NCI-H2196 treated with DMSO at 0.1 percent for 48 hours (cell line): ENCODE measurements around the gene COL7A1.

Source experiments
- DNase-seq: peaks from one replicate; lab custom pipeline; 2025; ENCODE audit not compliant: unreplicated experiment; lab: John Stamatoyannopoulos, UW

Gene COL7A1

DNA sequence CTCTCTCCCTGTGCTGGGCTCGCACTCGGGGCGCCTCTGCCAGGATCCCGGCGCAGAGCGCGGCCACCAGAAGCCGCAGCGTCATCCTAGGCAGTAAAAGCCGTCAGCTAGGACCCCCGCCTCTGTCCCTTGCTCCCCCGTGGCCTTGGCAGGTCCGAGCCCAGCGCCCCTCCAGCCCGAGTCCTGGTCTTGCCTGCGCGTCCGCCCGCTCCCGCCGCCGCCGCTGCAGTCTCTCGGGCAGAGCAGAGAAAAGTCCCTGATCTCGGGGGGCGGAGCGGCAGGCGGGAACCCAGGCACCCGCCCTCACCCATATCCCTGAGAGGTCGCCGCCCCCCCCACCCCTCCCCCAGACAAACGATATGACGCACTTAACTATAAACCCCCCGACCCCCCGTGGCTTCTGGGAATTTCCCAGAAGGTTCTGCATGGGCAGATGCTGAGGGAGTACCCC, at the start of gene COL7A1:
Gene COL7A1 (minus strand): TSS at position 255 of the 451 bp plus-strand sequence. CDS start 170 bp downstream, at position 85.
- no peak for DNase-seq

DNA sequence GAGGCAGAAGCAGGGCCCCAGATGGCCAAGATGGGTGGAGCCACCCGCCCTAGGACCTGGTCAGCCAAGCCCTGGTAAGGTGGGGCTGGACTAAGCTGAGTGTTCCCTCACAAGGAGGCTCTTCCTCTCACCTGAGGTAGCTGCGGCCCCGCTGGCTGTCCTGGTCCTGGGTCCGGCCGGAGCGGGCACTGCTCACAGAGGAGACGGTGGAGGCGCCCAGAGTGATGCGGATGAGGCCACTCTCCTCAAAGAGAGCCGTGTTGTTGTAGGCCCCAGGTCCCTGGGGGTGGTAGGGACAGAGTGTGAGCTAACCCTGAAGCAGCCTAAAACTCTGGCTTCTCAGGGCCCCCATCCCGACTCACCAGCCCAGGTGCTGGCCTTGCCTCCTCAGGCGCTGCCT, 47.5 kb upstream of the COL7A1 start:
- no peak for DNase-seq

DNA sequence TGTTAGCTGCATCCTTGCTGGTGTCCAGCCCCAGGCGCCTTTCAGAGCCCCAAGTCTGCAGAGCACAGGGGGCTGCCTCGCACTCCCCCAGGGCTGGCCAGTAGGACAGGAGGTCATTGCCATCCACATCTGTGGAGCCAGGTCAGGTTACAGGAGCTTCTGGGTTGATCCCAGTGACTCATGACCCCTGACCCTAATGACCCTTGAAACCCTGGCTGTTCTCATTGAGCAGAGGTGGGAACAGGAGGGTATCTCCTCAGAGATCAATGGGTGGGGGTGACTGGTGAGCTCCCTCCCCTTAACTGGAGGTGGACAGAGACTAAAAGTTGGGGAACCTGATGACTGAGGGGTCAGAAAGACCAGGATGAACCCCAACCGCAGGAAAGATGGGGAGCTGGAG, 46.3 kb upstream of the COL7A1 start:
- no peak for DNase-seq

DNA sequence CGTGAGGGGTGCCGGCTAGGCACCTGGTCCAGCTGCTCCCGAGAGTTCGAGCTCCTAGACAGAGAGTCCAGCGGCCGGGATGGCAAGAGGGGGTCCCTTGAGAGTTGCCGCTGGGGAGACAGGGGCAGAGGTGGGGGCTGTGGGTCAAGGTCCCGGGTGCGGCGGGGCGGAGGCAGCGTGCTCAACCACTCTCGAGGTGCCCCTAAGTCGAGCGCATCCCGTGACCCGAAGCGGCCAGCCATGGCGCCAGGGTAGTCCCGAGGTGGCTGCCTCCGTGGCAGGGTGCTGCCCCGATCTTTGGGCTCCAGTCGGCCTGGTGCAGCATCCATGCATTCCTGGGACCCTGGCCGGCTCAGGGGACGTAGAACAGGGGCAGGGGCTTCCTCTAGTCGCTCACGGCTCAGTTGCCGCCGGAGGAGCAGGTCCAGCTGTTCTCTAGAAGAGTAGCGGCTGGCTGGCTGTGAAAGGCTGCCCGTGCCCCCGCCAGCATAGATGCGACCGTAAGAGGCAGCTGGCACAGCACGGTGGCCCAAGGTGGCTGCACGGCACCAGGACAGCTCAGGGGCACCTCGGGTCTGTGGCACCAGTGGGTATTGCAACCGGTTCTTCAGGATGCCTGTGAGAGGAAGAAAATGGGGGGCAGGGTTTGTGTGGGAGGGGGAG, 44.9 kb upstream of the COL7A1 start:
- no peak for DNase-seq

DNA sequence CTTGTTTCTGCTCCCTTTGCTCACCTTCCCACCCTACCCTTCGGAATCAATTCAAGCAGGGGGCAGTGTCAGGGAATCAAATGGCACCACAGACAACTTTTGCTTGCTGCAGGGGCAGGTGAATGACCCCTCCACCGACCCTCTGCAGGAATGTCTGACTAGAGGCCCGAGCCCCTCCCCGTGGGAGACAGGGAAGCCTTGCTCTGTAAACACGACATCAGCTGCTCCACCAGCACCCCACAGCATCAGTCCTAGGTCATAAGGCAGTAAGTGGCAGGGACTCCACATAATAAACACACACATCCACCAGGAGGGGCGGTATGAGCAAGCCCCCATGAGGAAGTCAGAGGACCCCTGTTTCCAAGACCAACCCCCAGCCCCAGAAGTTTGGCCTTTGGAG, 42.2 kb upstream of the COL7A1 start:
- DNase-seq = no peak

DNA sequence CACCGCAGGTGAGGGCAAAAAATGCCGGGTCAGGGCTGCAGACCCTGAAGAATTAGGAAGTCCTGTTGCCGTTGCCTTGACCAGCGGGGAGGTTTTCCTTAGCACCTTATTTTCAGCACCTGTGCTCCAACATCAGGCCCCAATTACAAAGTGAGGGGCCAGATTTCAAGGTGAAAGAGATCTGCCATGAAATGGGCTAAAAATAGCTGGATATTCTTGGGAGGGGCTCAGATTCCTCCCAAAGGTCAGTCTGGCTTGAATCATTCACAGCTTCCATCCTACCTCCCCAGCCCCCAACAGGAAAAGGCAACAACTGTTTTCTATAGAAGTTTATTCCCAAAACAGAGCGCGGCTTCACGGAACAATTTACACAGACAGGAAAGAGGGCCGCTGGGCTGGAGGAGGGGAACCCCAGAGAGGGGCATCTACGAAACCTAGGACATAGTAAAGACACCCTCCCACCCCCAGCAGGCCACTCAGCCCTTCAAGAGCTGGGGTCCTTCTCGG, 41.1 kb upstream of the COL7A1 start:
- no peak for DNase-seq

DNA sequence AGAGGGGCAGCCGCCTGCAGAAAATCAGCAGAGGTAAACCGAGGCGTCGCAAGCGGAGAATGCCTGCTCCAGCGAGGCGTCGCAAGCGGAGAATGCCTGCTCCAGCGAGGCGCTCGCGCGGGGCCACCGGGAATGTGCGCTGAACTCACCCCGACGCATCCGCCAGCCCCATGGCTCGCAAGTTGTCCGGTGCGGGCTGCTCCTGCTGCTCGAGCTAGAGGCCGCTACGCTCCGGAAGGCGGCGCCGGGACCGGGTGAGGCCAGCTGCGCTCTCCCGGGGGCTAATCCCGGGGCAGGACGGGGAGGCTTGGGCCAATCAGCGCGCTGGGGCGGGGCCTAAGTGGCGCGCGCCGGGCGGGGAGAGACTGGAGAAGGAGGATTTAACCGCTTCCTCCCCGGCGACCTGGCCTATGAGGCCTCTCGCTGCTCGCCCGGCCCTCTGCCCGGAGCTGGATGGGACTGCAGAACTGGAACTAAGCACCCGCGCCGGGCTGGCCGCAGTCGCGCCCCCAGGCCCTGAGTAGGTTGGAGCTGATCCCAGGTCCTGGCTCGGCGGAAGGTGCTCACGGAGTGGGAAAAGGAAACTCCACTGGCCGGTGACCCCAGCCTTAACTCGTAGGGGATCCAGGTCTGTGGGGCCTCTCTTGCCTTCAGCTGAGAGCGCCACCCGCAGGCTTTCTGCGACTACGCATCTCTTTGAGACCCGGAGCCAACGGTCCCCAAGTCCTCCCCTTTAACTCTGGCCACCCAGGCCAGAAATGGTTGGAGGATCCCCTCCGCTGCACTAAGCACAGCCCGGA, 40.3 kb upstream of the COL7A1 start, which contains the start of gene SLC26A6:
Gene SLC26A6 (minus strand): TSS at position 240 of the 800 bp plus-strand sequence. CDS start 68 bp downstream, at position 172.
- DNase-seq = peak; percentile 60

DNA sequence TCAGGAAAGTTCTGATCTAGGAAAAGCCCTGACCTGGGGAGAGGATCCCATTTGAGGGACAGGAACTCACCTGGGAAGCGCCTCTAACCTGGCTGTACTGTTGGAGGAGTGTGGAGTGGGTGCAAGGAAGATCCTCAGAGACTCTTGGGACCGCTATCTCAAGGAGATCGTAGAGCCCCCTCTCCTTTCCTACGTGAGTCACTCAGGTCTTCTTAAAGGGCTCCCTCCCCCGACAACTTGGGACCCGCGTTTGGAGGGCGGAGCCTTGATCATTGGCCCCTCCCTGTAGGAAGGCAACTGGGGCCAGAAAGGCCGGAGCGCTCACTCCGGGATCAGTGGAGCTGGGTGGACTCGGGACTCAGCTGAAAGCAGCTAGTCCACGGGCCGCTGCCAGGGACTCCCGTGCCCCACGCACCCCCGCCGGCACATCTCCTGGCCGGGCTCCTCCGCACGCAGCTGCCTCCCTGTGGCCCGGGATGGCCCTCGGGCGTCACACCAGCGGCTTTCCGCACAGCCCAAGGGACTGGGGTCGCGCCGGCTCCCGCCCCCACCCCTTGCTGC, 39.6 kb upstream of the COL7A1 start:
- DNase-seq = no peak

DNA sequence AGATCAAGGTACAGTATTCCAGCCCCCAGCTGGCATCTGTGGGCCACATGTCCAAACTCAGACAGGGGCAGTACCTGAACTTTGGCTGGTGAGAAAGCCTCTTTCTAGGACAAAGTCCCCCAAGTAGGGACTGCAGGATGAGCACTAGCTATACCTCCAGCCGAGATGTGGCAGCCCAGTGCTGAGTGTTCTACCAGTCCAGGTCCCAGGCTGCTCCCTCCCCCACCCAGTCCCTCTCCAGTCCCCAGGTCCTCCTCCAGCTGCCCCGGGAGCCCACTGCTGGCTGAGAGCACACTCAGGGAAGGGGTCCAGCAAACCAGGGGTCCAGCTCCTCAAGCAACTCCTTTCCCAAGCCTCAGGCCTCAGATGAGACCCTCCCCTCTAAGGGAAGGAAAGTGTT, 38.6 kb upstream of the COL7A1 start:
- DNase-seq = no peak

DNA sequence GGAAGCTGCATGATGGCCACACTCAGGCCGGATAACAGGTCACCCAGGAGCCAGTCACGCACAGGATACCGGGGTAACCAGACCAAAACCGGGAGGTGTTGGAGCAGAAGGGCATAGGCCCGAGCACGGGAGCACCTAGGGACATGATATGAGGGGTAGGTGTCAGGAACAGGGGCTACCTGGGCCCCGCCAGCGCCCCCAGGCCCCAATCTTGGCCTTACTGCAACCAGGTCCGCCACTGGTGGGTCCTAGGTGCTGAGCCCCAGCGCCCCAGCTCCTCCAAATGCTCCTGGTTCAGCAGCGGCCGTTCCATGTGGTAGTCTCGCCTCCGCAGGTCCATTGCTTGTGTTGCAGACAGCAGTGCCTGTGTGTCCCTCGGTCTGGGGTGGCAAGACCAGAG, 38.1 kb upstream of the COL7A1 start:
- DNase-seq = no peak

DNA sequence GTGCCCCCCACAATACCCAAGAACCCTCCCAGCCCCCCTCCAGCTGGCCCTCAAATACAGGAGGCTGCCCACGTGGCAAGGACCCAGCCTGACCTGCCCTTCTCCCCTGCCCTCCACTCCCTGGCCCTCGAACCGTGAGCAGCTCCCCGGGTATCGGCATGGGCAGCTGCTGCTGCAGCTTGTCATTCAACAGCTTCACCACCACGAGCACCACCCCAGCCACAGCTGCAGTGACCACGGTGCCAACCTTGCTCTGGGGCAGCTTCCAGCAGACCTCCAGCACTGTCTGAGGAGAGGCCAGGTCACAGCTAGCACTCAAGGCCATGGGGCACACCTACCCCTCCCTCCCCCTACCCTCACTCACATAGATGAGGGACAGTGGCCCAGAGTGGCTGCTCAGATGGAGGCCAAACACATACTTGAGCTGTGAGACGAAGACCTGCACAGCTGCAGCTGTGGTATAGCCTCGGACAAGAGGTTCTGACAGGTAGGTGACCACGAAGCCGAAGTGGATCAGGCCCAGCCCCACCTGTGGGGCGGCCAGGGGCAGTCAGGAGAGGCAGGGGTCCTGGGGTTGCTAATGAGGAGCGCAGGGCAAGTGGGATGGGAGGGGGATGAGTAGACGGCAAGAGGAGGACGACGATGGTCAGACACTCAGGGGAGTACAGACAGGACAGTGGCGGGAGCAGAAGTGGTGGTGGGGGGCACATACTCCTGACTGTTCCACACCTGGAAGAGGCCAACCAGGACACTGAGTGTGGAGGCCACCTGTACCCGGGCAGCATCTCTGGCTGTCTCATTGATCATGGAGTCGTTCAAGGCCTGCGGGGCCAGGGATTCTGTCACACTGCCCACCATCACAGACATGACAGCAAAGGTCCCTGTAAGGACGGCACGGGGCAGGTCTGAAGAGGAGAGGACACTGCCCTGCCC, 36.7 kb upstream of the COL7A1 start:
- no peak for DNase-seq

DNA sequence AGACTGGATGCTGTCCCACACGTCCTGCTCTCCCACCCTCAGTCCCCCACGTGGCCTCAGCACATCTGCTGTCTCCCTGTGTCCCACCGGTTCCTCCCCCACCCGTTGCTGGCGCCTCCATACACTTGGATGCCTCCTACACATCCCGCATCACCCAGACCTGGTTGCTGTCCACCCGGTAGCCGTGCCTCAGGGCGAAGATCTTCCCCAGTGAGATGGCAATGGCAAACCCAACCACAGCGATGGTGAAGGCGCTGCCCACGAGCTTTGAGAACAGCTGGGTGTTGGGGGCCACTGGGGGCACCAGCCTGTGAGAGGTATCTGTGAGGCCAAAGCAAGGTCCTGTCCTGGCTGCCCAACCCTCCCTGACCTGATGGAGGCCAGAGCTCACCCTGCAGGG, 35.7 kb upstream of the COL7A1 start:
- DNase-seq = no peak

DNA sequence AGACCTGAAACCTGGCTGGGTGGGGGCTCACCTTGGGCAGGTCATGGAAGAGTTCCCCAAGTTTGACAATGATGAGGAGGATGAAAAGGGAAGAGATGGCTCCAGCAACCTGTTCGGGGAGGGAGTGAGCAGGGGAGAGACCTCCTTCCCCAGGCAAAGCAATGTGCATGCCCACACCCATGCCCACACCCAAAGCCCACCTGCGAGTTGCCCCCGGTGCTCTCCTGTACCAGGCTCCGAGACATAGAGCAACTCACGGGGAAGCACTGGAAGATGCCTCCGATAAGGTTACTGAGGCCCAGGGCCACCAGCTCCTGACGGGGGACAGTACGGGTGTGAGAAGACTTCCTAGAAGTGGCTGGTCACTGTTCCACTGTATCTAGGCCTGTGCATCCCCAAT, 35.3 kb upstream of the COL7A1 start:
- DNase-seq = no peak

DNA sequence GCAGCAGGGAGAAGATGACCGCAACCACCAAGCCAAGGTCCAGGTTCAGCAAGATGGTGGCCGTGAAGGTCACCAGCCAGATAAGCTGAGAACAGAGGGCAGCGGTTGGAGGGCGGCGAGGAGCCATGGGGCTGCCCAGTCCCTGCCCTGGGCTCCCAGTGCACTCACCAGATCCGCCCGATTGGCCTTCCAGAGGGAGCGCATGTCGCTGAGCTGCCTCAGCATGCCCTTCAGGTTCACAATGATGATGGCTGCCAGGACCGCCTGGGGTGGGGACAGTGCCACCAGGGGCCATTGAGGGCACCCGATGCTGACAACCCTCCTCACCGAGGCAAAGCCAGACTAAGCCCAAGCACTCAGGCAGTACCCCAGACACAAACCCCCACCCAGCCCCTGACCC, 34.8 kb upstream of the COL7A1 start:
- DNase-seq = no peak

DNA sequence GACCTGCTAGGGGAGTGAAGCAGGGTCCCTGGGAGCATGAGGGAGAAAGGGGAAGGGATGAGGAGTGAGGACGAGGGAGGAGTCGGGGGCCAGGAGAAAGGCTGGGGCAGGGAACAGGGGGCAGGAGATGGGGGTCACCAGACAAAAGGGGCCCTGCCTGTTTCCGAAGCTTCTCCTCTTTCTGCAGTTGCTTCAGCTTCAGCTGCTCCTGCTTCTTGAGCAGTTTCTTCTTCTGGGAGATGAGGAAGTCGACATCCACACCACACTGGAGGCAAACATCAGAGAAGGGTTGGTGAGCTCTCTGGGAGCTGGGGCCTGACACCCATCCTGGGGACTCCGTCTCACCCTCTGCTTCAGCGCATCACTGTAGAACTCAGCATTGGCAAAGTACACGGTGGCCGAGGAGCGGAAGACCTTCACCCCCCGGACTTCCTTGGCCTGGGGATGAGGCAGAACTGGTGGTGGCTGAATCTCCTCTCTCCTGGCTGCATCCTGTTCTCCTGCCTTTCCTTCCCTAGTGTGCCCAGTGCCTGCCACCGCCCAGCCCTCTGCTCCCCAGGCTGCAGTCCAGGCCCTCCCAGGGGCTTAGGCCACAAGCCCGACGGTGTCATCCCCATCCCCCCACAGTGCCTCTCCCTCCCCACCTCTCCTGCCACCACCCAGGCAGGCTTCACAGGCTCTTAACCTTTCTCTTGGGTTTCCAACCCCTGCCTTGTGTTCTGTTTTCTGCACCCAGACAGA, 33.3 kb upstream of the COL7A1 start:
- no peak for DNase-seq

DNA sequence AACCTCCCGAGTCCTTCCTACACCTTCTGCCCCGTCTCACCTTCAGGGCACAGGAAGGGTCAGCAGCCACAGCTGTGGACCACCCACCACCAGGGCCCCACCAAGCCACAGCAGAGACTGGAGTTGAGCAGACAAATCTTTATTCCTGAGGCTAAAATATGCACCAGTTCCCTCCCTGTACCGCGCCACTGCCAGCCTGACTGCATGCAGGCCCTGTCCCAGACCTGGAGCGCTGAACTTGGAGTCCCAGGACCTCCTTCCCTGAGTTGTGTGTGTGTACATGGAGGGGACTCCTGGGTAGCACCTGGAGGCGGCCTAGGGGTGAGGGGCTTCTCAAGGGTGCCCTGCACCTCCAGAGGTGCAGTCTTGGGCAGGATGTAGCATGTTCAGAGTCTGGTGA, 30.5 kb upstream of the COL7A1 start:
- no peak for DNase-seq

DNA sequence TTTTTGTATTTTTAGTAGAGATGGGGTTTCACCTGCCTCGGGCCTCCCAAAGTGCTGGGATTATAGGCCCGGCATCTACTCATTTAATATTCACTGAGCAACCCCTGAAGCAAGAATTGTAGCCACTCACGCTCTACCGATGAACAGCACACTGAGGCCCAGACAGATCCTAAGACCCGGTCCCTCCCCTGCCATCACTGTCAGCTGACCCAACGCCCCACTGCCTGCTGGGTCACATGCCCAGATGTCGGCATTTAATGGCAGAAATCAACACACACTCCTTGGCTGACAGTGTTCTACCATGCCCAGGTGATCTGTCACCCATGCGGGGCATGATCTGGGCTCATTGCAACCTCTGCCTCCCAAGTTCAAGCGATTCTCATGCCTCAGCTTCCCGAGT, 29.6 kb upstream of the COL7A1 start:
- DNase-seq = no peak

DNA sequence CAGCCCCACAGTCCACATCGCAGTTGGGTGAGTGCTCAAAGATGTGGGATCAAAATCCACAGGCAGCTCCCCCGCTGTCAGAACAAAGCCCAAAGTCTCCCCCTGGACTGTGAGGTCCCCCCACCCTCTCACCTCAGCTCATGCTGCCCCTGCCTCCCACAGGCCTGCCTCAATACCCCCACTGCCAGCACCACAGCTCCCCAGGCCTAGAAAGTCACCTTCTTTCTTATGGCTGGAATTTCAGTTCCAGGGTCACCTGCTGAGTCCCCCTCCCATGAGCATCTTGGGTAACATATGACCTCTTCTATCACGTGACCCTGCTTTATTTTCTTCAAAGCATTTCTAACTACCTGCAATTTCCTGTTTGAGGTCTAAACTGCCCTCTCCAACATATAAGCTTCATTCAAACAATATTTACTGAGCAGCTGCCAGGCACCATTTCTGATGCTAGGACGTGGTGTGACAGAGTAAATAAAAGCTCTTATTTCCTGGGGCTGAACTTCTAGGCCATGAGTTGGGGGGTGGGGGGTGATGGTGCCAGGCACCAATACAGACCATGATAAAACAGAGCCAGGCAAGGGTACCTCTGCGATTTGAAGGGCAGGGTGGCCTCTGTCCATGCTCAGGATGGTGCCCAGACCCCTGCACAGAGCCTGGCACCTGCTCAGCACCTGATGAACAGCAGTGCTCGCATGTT, 28.9 kb upstream of the COL7A1 start:
- DNase-seq = peak; percentile 48

DNA sequence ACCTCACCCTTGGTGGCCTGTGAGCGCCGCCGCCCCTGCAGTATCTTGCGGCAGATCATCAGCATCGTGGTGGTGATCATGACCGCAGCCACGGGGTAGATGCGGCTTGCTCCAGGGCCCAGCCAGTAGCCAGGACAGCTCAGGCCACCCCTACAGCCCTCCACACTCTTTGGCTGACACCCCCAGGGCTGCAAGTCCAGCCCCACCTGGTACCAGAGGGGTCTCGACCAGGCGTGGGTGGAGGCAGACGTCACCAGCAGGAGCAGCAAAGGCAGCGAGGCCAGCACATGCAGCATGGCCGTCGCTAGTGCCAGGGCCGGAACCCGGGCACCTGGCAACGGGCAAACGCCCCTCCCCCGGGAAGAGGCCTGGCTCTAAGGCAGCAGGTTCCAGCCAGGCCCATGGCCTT, 26.3 kb upstream of the COL7A1 start, which contains the start of gene TMEM89:
Gene TMEM89 (minus strand): TSS at position 309 of the 409 bp plus-strand sequence. CDS start 13 bp downstream, at position 296.
- no peak for DNase-seq
